Endothelial cell of umbilical vein (primary cell): ENCODE measurements around the gene CHMP4B. TPM values are rescaled to one million over a fixed set of nuclear protein-coding genes. Genes with fewer than 3 reads are reported as not detected.

Experiments used
- BruUV-seq: library from RNA; stranded (reverse); fragments of 400-500 nt; replicated peaks from 2 replicates; lab custom pipeline; 2021; lab: Mats Ljungman, UMichigan
- CTCF ChIA-PET: fragments of 300-600, 350-600 bp; sonication (Branson Sonifier 250); formaldehyde crosslinking; loops from one replicate; lab custom pipeline; 2021; ENCODE audit warnings: antibody characterized with exemption, inconsistent platforms; lab: Charles Lee
- POLR2A ChIA-PET: fragments of 300-600, 350-600 bp; sonication (Branson Sonifier 250); formaldehyde crosslinking; loops from one replicate; lab custom pipeline; 2021; ENCODE audit warnings: antibody characterized with exemption, inconsistent platforms; lab: Charles Lee
- DNase-seq: peaks from one replicate; pipeline ENCODE4 v3.0.0-alpha.2; 2011; ENCODE audit warnings: low read depth, low spot score
- FAIRE-seq: peaks from 2 replicates; lab custom pipeline; 2011; peaks lifted over from hg19 to GRCh38; lab: Jason Lieb, UNC
- H2AFZ ChIP-seq: 2 replicates; pipeline ENCODE4 v1.6.0; 2012; ENCODE audit warnings: low read depth, low read length, control low read depth, inconsistent platforms
- H3K27ac ChIP-seq: 2 replicates; pipeline ENCODE4 v1.5.1; 2011; ENCODE audit warnings: low read depth, mild to moderate bottlenecking, control low read depth, low read length, moderate library complexity; ENCODE audit not compliant: insufficient read depth
- H3K27me3 ChIP-seq, 2 experiments: 2 replicates each; pipeline versions ENCODE4 v1.6.0 to v1.6.1; 2011; ENCODE audit warnings: low read length in 2 of 2, mixed read lengths in 1 of 2; ENCODE audit not compliant: control insufficient read depth in 2 of 2, insufficient read depth in 2 of 2
- H3K36me3 ChIP-seq, 2 experiments: 2 replicates in 1 of 2; 3 replicates in 1 of 2; pipeline ENCODE4 v1.5.1; 2011; ENCODE audit warnings: low read length in 2 of 2, mild to moderate bottlenecking in 1 of 2, moderate library complexity in 1 of 2; ENCODE audit not compliant: control insufficient read depth in 2 of 2, insufficient read depth in 2 of 2; ENCODE audit errors: extremely low read depth in 1 of 2
- H3K4me1 ChIP-seq: 3 replicates; pipeline ENCODE4 v1.5.1; 2011; ENCODE audit warnings: mild to moderate bottlenecking, low read length; ENCODE audit not compliant: control insufficient read depth, insufficient read depth; ENCODE audit errors: extremely low read depth
- H3K4me2 ChIP-seq: 2 replicates; pipeline ENCODE4 v1.6.1; 2011; ENCODE audit warnings: low read length, control low read depth, mixed read lengths; ENCODE audit not compliant: insufficient read depth
- H3K4me3 ChIP-seq, 3 experiments: fragments of 200-600 bp in 1 of 3; sonication (generic), shearing (Covaris generic) in 1 of 3; replicated peaks in 1 of 3; 2 replicates each; pipeline ENCODE4 v1.5.1; 2011 to 2016; ENCODE audit warnings: control low read depth in 3 of 3, low read length in 3 of 3, mild to moderate bottlenecking in 2 of 3, inconsistent platforms in 1 of 3, low read depth in 1 of 3, moderate library complexity in 1 of 3; ENCODE audit not compliant: insufficient read depth in 1 of 3
- H3K79me2 ChIP-seq: 2 replicates; pipeline ENCODE4 v1.6.0; 2012; ENCODE audit warnings: low read length, inconsistent platforms; ENCODE audit not compliant: control insufficient read depth, insufficient read depth
- H3K9ac ChIP-seq: replicated peaks from 2 replicates; pipeline ENCODE3; 2011; ENCODE audit warnings: low read length, control low read depth; ENCODE audit not compliant: insufficient read depth; ENCODE audit errors: extremely low read depth
- H3K9me1 ChIP-seq: replicated peaks from 3 replicates; pipeline ENCODE4 v1.6.0; 2011; ENCODE audit warnings: mild to moderate bottlenecking, low read length; ENCODE audit not compliant: control insufficient read depth, insufficient read depth; ENCODE audit errors: extremely low read depth
- H3K9me3 ChIP-seq: replicated peaks from 2 replicates; pipeline ENCODE4 v1.5.1; 2012; ENCODE audit warnings: low read length, inconsistent platforms; ENCODE audit not compliant: control insufficient read depth, insufficient read depth
- H4K20me1 ChIP-seq: replicated peaks from 2 replicates; pipeline ENCODE3; 2011; ENCODE audit warnings: mild to moderate bottlenecking, low read length; ENCODE audit not compliant: control insufficient read depth, insufficient read depth; ENCODE audit errors: extremely low read depth
- CTCF ChIP-seq, 2 donors: IDR thresholded peaks; 1 replicate in 1 of 2; 2 replicates in 1 of 2; pipeline ENCODE4 v1.5.1; 2011; ENCODE audit warnings: low read length in 2 of 2, mild to moderate bottlenecking in 2 of 2, moderate library complexity in 2 of 2, control low read depth in 1 of 2, inconsistent platforms in 1 of 2, low read depth in 1 of 2; ENCODE audit not compliant: insufficient read depth in 1 of 2; ENCODE audit errors: extremely low read depth in 1 of 2
- EZH2 ChIP-seq: IDR thresholded peaks from 2 replicates; pipeline ENCODE4 v1.6.1; 2012; ENCODE audit warnings: borderline replicate concordance, low read depth, mild to moderate bottlenecking, moderate library complexity, low read length, inconsistent platforms; ENCODE audit not compliant: severe bottlenecking
- FOS ChIP-seq: IDR thresholded peaks from 2 replicates; pipeline ENCODE4 v1.6.1; 2011; ENCODE audit warnings: mild to moderate bottlenecking, low read length, moderate library complexity, borderline replicate concordance; ENCODE audit not compliant: insufficient read depth
- GATA2 ChIP-seq: IDR thresholded peaks from 2 replicates; pipeline ENCODE4 v1.7.0; 2011; ENCODE audit warnings: low read depth, mild to moderate bottlenecking, moderate library complexity, mixed read lengths, low read length; ENCODE audit not compliant: insufficient read length, insufficient read depth
- JUN ChIP-seq: IDR thresholded peaks from 2 replicates; pipeline ENCODE4 v1.6.1; 2011; ENCODE audit warnings: borderline replicate concordance, low read depth; ENCODE audit not compliant: insufficient read length, insufficient read depth
- MAX ChIP-seq: IDR thresholded peaks from 2 replicates; pipeline ENCODE4 v1.6.1; 2011; ENCODE audit not compliant: insufficient read depth, insufficient read length
- MYC ChIP-seq: IDR thresholded peaks from one replicate; pipeline ENCODE4 v1.6.1; 2011; ENCODE audit warnings: mild to moderate bottlenecking, low read depth, low read length
- POLR2A ChIP-seq: IDR thresholded peaks from 2 replicates; pipeline ENCODE4 v1.6.1; 2012; ENCODE audit warnings: low read depth, mild to moderate bottlenecking, control low read depth, low read length
- POLR2AphosphoS5 ChIP-seq: IDR thresholded peaks from 2 replicates; pipeline ENCODE4 v1.6.1; 2012; ENCODE audit warnings: low read depth, mild to moderate bottlenecking, control low read depth, low read length, moderate library complexity; ENCODE audit not compliant: insufficient read depth
- dilution Hi-C: fragments of 300-500 bp; cut with MboI; formaldehyde crosslinking; loops from one replicate; pipeline ENCODE4 v1.15.0; 2019; ENCODE audit warnings: low sequenced_read_pairs; ENCODE audit not compliant: extremely low pct_ligation_motif_present
- intact Hi-C: fragments of 100-400 bp; cut with micrococcal nuclease; formaldehyde crosslinking; loops from one replicate; pipeline ENCODE4 v1.10.0; 2022
- polyA plus RNA-seq, 4 experiments: library from polyadenylated mRNA; depleted of rRNA in 3 of 4; stranded (reverse) in 3 of 4; unstranded in 1 of 4; fragments of >200 nt; gene quantifications; 2 replicates each; pipeline versions ENCODE4 v1.2.1 to v1.2.3, GENCODE V29; 2011 to 2012; ENCODE audit warnings: missing spikeins in 1 of 4
- total RNA-seq: library from RNA; stranded (reverse); gene quantifications from 2 replicates; pipeline ENCODE4 v1.2.3, GENCODE V29; 2021

Gene CHMP4B
- total and polyA plus RNA-seq, 2 donors (not counting 3 experiments of a cell fraction or from before 2014, with no cell fraction given): 64.7 to 112 TPM

- no peaks in the 10 kb centered on the region for H3K36me3 ChIP-seq
- no peak overlapping the region for H2AFZ ChIP-seq
- TF ChIP-seq MAX (no peak), POLR2AphosphoS5 (no peak), POLR2A (no peak), JUN (no peak), FOS (no peak), EZH2 (no peak), CTCF (IDR thresholded peaks at IDR 0.05; ENCODE audit: extremely low read depth in 1 of 2, insufficient read depth in 1 of 2, low read depth in 1 of 2, low read length in 2 of 2) (no peak), GATA2 (no peak), MYC (no peak)
- FAIRE-seq (no peak), DNase-seq (no peak)
- H4K20me1 ChIP-seq: no peaks in the 10 kb centered on the region
- no peaks in the 10 kb centered on the region for H3K27me3 ChIP-seq
- intact Hi-C loops: no loop called here
- H3K9ac ChIP-seq: no peak overlapping the region
- dilution Hi-C loops: no loop called here
- no TSS peak for BruUV-seq
- no peak overlapping the region for H3K27ac ChIP-seq
- H3K79me2 ChIP-seq: no peaks in the 10 kb centered on the region
- CTCF ChIA-PET: interaction anchor here (1.2 kb wide), 1 partner anchor 20 kb away, joined by 3 read pairs; no protein-coding TSS in a partner anchor
- H3K4me1 ChIP-seq: no peaks in the 10 kb centered on the region
- H3K4me3 ChIP-seq: no peak overlapping the region
- H3K9me3 ChIP-seq: no peaks in the 10 kb centered on the region
- POLR2A ChIA-PET: no interaction called here
- no peaks in the 10 kb centered on the region for H3K9me1 ChIP-seq
- H3K4me2 ChIP-seq: no peak overlapping the region
Observed at GRCh38 chr20:33883164-33883563, 72.0 kb downstream of the CHMP4B start.
